GM12878 (cell line): ENCODE results near the gene LSAMP.

Experiments used
- CTCF ChIP-seq, 3 experiments: IDR thresholded peaks in 2 of 3; conservative IDR thresholded peaks in 1 of 3; 2 replicates each; pipeline ENCODE4 v1.5.1; 2011; ENCODE audit warnings: low read depth in 3 of 3, low read length in 3 of 3, mild to moderate bottlenecking in 3 of 3, control low read depth in 2 of 3, moderate library complexity in 2 of 3, inconsistent platforms in 1 of 3, mixed read lengths in 1 of 3; ENCODE audit not compliant: control insufficient read depth in 2 of 3, insufficient read depth in 1 of 3; ENCODE audit errors: extremely low read depth in 1 of 3
- EP300 ChIP-seq, 2 experiments: fragments of 150-350 bp in 1 of 2; IDR thresholded peaks; 2 replicates each; pipeline ENCODE4 v1.6.1; 2011 to 2012; ENCODE audit warnings: low read depth in 2 of 2, low read length in 2 of 2, borderline replicate concordance in 1 of 2, improper control_type of control experiment in 1 of 2, inconsistent platforms in 1 of 2; ENCODE audit not compliant: control insufficient read depth in 1 of 2
- EZH2 ChIP-seq: IDR thresholded peaks from 2 replicates; pipeline ENCODE4 v1.6.1; 2012; ENCODE audit warnings: low read depth, mild to moderate bottlenecking, control low read depth, inconsistent platforms, low read length, borderline replicate concordance; ENCODE audit not compliant: control insufficient read depth
- KDM1A ChIP-seq: fragments of 200-600 bp; sonication (generic); IDR thresholded peaks from 2 replicates; pipeline ENCODE4 v1.6.1; 2016; ENCODE audit warnings: borderline replicate concordance
- POLR2A ChIP-seq: IDR thresholded peaks from 2 replicates; pipeline ENCODE4 v1.6.1; 2011; ENCODE audit warnings: low read depth, mild to moderate bottlenecking, low read length
- POLR2AphosphoS5 ChIP-seq: IDR thresholded peaks from 2 replicates; pipeline ENCODE4 v1.6.1; 2011; ENCODE audit warnings: mild to moderate bottlenecking, low read length, inconsistent platforms
- SIX5 ChIP-seq: IDR thresholded peaks from 2 replicates; pipeline ENCODE4 v1.6.1; 2011; ENCODE audit warnings: mild to moderate bottlenecking, low read depth, low read length, moderate library complexity; ENCODE audit not compliant: severe bottlenecking
- ZNF274 ChIP-seq: IDR thresholded peaks from one replicate; pipeline ENCODE4 v1.8.0; 2011; ENCODE audit not compliant: insufficient read length, insufficient read depth
- ZNF384 ChIP-seq: IDR thresholded peaks from 2 replicates; pipeline ENCODE4 v1.6.1; 2012; ENCODE audit warnings: low read depth, mild to moderate bottlenecking, low read length, improper control_type of control experiment, borderline replicate concordance
- ZZZ3 ChIP-seq: IDR thresholded peaks from 2 replicates; pipeline ENCODE4 v1.6.1; 2011; ENCODE audit warnings: low read depth; ENCODE audit not compliant: control insufficient read depth, insufficient read length
- TF ChIP-seq, protein P1 (sequence below): IDR thresholded peaks from 2 replicates; pipeline ENCODE4 v1.6.1; 2011; ENCODE audit warnings: low read depth, low read length, improper control_type of control experiment, borderline replicate concordance
- TF ChIP-seq, protein P2 (sequence below): fragments of 450-650 bp; IDR thresholded peaks from 2 replicates; pipeline ENCODE4 v1.6.1; 2017; ENCODE audit warnings: antibody characterized with exemption, mild to moderate bottlenecking, moderate library complexity

DNA sequence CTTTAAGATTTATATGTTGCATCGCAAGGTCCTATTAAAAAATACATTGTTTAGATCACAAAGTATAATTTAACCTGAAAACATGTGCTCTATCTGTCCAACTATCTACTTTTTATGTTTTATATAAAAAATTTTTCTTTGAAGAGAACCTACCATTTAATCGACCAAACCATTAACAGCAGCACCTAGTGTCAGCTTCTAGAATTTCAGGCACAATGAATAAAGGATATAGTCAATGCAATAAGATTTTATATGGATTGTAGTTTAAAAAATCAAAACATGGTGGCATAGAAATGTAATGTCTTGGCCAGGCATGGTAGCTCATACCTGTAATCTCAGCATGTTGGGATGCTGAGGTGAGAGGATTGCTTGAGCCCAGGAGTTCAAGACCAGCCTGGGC, 508.2 kb downstream of the LSAMP start:
- no peak for TF ChIP-seq ZNF384
- no peak for TF ChIP-seq EP300 (IDR thresholded peaks at IDR 0.05; ENCODE audit: borderline replicate concordance in 1 of 2, control insufficient read depth in 1 of 2, low read depth in 2 of 2, low read length in 2 of 2)
- no peak for TF ChIP-seq POLR2A
- no peak for TF ChIP-seq KDM1A
- TF ChIP-seq, protein P1, sequence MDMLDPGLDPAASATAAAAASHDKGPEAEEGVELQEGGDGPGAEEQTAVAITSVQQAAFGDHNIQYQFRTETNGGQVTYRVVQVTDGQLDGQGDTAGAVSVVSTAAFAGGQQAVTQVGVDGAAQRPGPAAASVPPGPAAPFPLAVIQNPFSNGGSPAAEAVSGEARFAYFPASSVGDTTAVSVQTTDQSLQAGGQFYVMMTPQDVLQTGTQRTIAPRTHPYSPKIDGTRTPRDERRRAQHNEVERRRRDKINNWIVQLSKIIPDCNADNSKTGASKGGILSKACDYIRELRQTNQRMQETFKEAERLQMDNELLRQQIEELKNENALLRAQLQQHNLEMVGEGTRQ: no peak
- peak; percentile 17 to 36 (median 35); a peak in 4 of 6 replicates for TF ChIP-seq CTCF (IDR thresholded peaks at IDR 0.05 in 2 of 3, conservative IDR thresholded peaks at IDR 0.05 in 1 of 3; ENCODE audit: control insufficient read depth in 2 of 3, extremely low read depth in 1 of 3, insufficient read depth in 1 of 3, low read depth in 3 of 3, low read length in 3 of 3)
- TF ChIP-seq, protein P2, sequence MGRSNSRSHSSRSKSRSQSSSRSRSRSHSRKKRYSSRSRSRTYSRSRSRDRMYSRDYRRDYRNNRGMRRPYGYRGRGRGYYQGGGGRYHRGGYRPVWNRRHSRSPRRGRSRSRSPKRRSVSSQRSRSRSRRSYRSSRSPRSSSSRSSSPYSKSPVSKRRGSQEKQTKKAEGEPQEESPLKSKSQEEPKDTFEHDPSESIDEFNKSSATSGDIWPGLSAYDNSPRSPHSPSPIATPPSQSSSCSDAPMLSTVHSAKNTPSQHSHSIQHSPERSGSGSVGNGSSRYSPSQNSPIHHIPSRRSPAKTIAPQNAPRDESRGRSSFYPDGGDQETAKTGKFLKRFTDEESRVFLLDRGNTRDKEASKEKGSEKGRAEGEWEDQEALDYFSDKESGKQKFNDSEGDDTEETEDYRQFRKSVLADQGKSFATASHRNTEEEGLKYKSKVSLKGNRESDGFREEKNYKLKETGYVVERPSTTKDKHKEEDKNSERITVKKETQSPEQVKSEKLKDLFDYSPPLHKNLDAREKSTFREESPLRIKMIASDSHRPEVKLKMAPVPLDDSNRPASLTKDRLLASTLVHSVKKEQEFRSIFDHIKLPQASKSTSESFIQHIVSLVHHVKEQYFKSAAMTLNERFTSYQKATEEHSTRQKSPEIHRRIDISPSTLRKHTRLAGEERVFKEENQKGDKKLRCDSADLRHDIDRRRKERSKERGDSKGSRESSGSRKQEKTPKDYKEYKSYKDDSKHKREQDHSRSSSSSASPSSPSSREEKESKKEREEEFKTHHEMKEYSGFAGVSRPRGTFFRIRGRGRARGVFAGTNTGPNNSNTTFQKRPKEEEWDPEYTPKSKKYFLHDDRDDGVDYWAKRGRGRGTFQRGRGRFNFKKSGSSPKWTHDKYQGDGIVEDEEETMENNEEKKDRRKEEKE: no peak
- TF ChIP-seq SIX5: no peak
- no peak for TF ChIP-seq ZZZ3
- TF ChIP-seq POLR2AphosphoS5: no peak
- no peak for TF ChIP-seq ZNF274
- TF ChIP-seq EZH2: no peak
